Vagina (tissue), 2 donors: ENCODE data around the gene CCL14. TPM values are rescaled to one million over a fixed set of nuclear protein-coding genes. Genes with fewer than 3 reads are reported as not detected.

Source experiments
- DNase-seq, 2 donors: peaks; one replicate each; pipeline ENCODE4 v3.0.0-alpha.2; 2017; ENCODE audit errors: extremely low spot score in 2 of 2
- H3K27ac ChIP-seq: fragments of 200-600 bp; sonication (generic); one replicate; pipeline ENCODE4 v1.5.1; 2019
- H3K27me3 ChIP-seq: fragments of 200-600 bp; sonication (generic); one replicate; pipeline ENCODE4 v1.5.1; 2019
- H3K36me3 ChIP-seq, 2 donors: fragments of 200-600 bp; sonication (generic); one replicate each; pipeline ENCODE4 v1.5.1; 2017 to 2019
- H3K4me1 ChIP-seq: fragments of 200-600 bp; sonication (generic); one replicate; pipeline ENCODE4 v1.5.1; 2019
- H3K4me3 ChIP-seq, 2 donors: fragments of 200-600 bp; sonication (generic); 1 replicate in 1 of 2; 2 replicates in 1 of 2; pipeline ENCODE4 v1.5.1; 2016 to 2019
- H3K9me3 ChIP-seq: fragments of 200-600 bp; sonication (generic); one replicate; pipeline ENCODE4 v1.5.1; 2019
- POLR2A ChIP-seq, 2 donors: fragments of 450-650 bp; IDR thresholded peaks; one replicate each; pipeline ENCODE4 v1.6.1; 2017; ENCODE audit warnings: antibody characterized with exemption in 2 of 2, mild to moderate bottlenecking in 2 of 2, moderate library complexity in 2 of 2
- POLR2AphosphoS5 ChIP-seq, 2 donors: sonication (generic); formaldehyde crosslinking; IDR thresholded peaks; one replicate each; pipeline ENCODE4 v1.9.0; 2017; ENCODE audit warnings: antibody characterized with exemption in 2 of 2, mild to moderate bottlenecking in 2 of 2, low read depth in 1 of 2; ENCODE audit not compliant: insufficient read depth in 1 of 2
- intact Hi-C: fragments of 100-400 bp; cut with DNase I; formaldehyde crosslinking; loops from one replicate; pipeline ENCODE4 v1.15.1; 2023
- total RNA-seq: library from RNA; depleted of rRNA; stranded (reverse); fragments of >200 nt; gene quantifications from one replicate; pipeline ENCODE4 v1.2.3, GENCODE V29; 2016
- TF ChIP-seq, protein P1 (sequence below), 3 experiments: fragments of 450-650 bp in 2 of 3; fragments of 200-600 bp in 1 of 3; sonication (generic) in 1 of 3; IDR thresholded peaks; one replicate each; pipeline ENCODE4 v1.5.1; 2017 to 2019; ENCODE audit warnings: antibody characterized with exemption in 3 of 3, mild to moderate bottlenecking in 2 of 3, moderate library complexity in 2 of 3

Gene CCL14
- total RNA-seq, 1 donor from 2014 or later = 93.1 TPM

DNA sequence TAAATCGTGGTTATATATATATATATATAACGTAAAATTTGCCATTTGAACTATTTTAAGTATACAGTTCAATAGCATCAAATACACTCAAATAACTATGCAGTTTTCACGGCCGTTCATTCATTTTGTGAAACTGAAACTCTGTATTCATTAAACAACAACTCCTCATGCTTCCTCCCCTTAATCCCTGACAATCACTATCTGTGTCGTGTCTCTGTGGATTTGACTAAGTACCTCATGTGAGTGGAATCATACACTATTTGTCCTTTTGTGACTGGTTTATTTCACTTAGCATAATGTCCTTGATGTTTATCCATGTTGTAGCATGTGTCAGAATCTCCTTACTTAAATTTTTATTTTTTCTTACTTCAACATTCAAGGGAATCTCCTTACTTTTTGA lies 28.4 kb upstream of the CCL14 start:
- H3K4me1 ChIP-seq = no peaks in the 10 kb centered on the region
- intact Hi-C loops = no loop called here
- no peaks in the 10 kb centered on the region for H3K27me3 ChIP-seq

DNA sequence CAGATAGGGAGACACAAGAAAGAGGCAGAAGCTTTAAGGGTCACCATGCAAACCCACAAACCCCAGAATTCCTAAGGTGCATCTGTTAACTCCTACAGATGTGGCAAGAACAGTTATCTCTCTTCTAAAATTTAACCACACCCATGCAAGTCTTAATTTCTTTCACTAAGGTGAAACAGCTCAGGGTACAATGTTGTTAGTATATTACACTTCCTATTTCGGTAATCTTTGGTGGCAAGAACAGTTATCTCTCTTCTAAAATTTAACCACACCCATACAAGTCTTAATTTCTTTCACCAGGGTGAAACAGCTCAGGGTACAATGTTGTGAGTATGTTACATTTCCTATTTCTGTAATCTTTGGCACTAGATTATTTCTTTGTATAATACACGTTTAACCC lies 24.7 kb upstream of the CCL14 start:
- Histone ChIP-seq H3K36me3 (no peaks in the 10 kb centered on the region), H3K9me3 (peaks cover 5% of the 10 kb centered on the region), H3K27me3 (no peaks in the 10 kb centered on the region), H3K4me1 (no peaks in the 10 kb centered on the region), H3K27ac (no peak overlapping the region), H3K4me3 (no peak overlapping the region)
- DNase-seq = no peak
- TF ChIP-seq POLR2AphosphoS5 (IDR thresholded peaks at IDR 0.05; ENCODE audit: insufficient read depth in 1 of 2, low read depth in 1 of 2) = no peak
- TF ChIP-seq POLR2A (IDR thresholded peaks at IDR 0.05) = no peak
- TF ChIP-seq, protein P1, sequence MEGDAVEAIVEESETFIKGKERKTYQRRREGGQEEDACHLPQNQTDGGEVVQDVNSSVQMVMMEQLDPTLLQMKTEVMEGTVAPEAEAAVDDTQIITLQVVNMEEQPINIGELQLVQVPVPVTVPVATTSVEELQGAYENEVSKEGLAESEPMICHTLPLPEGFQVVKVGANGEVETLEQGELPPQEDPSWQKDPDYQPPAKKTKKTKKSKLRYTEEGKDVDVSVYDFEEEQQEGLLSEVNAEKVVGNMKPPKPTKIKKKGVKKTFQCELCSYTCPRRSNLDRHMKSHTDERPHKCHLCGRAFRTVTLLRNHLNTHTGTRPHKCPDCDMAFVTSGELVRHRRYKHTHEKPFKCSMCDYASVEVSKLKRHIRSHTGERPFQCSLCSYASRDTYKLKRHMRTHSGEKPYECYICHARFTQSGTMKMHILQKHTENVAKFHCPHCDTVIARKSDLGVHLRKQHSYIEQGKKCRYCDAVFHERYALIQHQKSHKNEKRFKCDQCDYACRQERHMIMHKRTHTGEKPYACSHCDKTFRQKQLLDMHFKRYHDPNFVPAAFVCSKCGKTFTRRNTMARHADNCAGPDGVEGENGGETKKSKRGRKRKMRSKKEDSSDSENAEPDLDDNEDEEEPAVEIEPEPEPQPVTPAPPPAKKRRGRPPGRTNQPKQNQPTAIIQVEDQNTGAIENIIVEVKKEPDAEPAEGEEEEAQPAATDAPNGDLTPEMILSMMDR (IDR thresholded peaks at IDR 0.05) = no peak
- intact Hi-C loops = no loop called here

More for the DNA sequence above, 28.4 kb upstream of the CCL14 start:
- no peak for TF ChIP-seq POLR2A (IDR thresholded peaks at IDR 0.05)
- TF ChIP-seq, protein P1 (IDR thresholded peaks at IDR 0.05) = no peak
- TF ChIP-seq POLR2AphosphoS5 (IDR thresholded peaks at IDR 0.05; ENCODE audit: insufficient read depth in 1 of 2, low read depth in 1 of 2) = no peak
- H3K4me3 ChIP-seq = no peak overlapping the region
- no peaks in the 10 kb centered on the region for H3K36me3 ChIP-seq
- DNase-seq = no peak
- no peak overlapping the region for H3K27ac ChIP-seq
- peaks cover 5% of the 10 kb centered on the region for H3K9me3 ChIP-seq

DNA sequence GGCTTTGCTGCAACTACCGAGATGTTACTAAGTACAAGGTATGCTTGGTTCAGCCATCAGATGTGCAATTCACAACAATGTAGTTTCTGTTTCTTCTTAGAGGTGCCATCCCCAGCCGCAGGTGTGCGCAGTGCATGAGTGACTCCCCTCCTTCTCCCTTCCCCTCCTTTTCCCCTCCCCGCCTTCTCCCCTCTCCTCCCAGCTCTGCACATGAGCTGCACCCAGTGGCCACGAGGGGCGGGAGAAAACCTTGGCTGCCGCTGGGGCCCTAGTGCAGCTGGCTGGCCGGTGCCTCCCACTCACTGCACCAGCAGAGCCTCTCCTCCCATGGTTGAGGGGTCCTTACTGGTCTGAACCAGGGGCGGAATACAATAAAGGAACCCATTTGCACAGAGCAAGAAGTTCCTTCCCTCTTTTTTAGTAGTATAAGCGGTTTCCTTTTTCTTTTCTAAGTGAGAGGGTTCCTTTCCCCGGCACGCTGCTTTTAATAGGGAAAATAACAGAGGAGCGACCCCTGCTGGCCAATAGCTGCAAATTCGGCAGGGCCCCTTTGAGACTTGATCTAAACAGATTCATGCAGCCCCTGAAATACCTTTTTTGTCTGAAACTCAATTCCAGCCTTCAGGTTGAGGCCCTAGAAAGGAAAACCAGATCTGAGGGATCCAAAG lies 22.6 kb upstream of the CCL14 start:
- intact Hi-C loops = no loop called here
- H3K36me3 ChIP-seq = no peaks in the 10 kb centered on the region

DNA sequence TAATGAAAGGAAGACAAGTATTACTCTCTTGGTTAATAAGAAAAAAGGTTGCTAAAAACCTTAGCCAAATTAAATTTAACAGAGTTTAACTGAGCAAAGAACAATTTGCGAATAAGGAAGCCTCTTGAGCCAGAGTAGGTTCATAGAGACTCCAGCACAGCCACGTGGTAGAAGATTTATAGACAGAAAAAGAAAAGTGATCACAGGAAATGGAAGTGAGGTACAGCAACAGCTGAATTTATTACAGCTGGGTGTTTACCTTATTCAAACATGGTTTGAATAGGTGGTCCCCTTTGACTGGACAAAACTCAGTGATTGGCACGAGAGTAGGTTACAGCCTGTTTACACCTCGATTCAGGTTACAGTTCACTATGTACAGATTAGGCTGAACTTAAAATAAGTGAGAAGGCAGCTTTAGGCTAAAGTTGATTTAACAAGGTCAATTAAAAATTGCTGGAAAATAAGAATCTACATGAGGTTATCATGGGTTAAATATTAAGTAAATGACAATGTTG lies 18.1 kb upstream of the CCL14 start:
- DNase-seq = no peak
- no peaks in the 10 kb centered on the region for H3K4me1 ChIP-seq
- no peaks in the 10 kb centered on the region for H3K27me3 ChIP-seq
- intact Hi-C loops = no loop called here
- H3K36me3 ChIP-seq = no peaks in the 10 kb centered on the region
- H3K9me3 ChIP-seq = no peaks in the 10 kb centered on the region
- no peak for TF ChIP-seq POLR2A (IDR thresholded peaks at IDR 0.05)
- TF ChIP-seq POLR2AphosphoS5 (IDR thresholded peaks at IDR 0.05; ENCODE audit: insufficient read depth in 1 of 2, low read depth in 1 of 2) = no peak
- TF ChIP-seq, protein P1 (IDR thresholded peaks at IDR 0.05) = no peak
- no peak overlapping the region for H3K4me3 ChIP-seq
- no peak overlapping the region for H3K27ac ChIP-seq

More for the DNA sequence above, 22.6 kb upstream of the CCL14 start:
- peaks cover 5% of the 10 kb centered on the region for H3K9me3 ChIP-seq
- H3K27ac ChIP-seq = no peak overlapping the region
- TF ChIP-seq, protein P1 (IDR thresholded peaks at IDR 0.05) = no peak
- TF ChIP-seq POLR2AphosphoS5 (IDR thresholded peaks at IDR 0.05; ENCODE audit: insufficient read depth in 1 of 2, low read depth in 1 of 2) = no peak
- TF ChIP-seq POLR2A (IDR thresholded peaks at IDR 0.05) = no peak
- no peaks in the 10 kb centered on the region for H3K27me3 ChIP-seq
- no peak overlapping the region for H3K4me3 ChIP-seq
- H3K4me1 ChIP-seq = no peaks in the 10 kb centered on the region
- no peak for DNase-seq

DNA sequence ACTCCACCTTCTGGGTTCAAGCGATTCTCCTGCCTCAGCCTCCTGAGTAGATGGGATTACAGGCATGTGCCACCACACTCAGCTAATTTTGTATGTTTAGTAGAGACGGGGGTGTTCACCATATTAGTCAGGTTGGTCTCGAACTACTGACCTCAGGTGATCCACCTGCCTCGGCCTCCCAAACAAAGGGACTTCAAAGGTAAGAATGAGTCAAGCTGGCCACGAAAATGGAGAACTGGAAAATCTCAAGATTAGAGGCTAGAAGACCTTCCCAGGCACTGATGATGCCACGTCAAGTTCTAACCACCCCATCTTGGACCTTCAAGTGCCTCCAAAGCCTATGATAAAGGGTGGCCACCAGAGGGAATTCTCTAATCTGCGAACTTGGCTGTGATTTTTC lies 16.1 kb upstream of the CCL14 start:
- Histone ChIP-seq H3K36me3 (no peaks in the 10 kb centered on the region), H3K4me3 (no peak overlapping the region), H3K27ac (no peak overlapping the region), H3K9me3 (no peaks in the 10 kb centered on the region), H3K27me3 (no peaks in the 10 kb centered on the region), H3K4me1 (no peaks in the 10 kb centered on the region)
- TF ChIP-seq, protein P1 (IDR thresholded peaks at IDR 0.05) = no peak
- TF ChIP-seq POLR2A (IDR thresholded peaks at IDR 0.05) (no peak), POLR2AphosphoS5 (IDR thresholded peaks at IDR 0.05; ENCODE audit: insufficient read depth in 1 of 2, low read depth in 1 of 2) (no peak)
- intact Hi-C loops = no loop called here
- no peak for DNase-seq
